GM23248 (cell line): ENCODE results near the gene ZMIZ1.

ENCODE experiments used
- EZH2 ChIP-seq: fragments of 200-600 bp; sonication (generic); IDR thresholded peaks from 2 replicates; pipeline ENCODE4 v1.6.1; 2018; ENCODE audit warnings: antibody characterized with exemption, mild to moderate bottlenecking; ENCODE audit not compliant: insufficient read depth, poor library complexity, severe bottlenecking
- EZH2phosphoT487 ChIP-seq: fragments of 200-600 bp; sonication (generic); IDR thresholded peaks from 2 replicates; pipeline ENCODE4 v1.6.1; 2018; ENCODE audit warnings: antibody characterized with exemption, moderate library complexity, mild to moderate bottlenecking, low read depth; ENCODE audit not compliant: insufficient read depth

GRCh38 chr10:79249186-79250121 is 180.7 kb downstream of the ZMIZ1 start:
- TF ChIP-seq EZH2phosphoT487 (no peak), EZH2 (no peak)
